DMS153 treated with DMSO at 0.1 percent for 48 hours (cell line): ENCODE measurements around the gene TRIM66.

Source experiments
- DNase-seq: peaks from one replicate; lab custom pipeline; 2025; ENCODE audit not compliant: unreplicated experiment; lab: John Stamatoyannopoulos, UW

Gene TRIM66, protein sequence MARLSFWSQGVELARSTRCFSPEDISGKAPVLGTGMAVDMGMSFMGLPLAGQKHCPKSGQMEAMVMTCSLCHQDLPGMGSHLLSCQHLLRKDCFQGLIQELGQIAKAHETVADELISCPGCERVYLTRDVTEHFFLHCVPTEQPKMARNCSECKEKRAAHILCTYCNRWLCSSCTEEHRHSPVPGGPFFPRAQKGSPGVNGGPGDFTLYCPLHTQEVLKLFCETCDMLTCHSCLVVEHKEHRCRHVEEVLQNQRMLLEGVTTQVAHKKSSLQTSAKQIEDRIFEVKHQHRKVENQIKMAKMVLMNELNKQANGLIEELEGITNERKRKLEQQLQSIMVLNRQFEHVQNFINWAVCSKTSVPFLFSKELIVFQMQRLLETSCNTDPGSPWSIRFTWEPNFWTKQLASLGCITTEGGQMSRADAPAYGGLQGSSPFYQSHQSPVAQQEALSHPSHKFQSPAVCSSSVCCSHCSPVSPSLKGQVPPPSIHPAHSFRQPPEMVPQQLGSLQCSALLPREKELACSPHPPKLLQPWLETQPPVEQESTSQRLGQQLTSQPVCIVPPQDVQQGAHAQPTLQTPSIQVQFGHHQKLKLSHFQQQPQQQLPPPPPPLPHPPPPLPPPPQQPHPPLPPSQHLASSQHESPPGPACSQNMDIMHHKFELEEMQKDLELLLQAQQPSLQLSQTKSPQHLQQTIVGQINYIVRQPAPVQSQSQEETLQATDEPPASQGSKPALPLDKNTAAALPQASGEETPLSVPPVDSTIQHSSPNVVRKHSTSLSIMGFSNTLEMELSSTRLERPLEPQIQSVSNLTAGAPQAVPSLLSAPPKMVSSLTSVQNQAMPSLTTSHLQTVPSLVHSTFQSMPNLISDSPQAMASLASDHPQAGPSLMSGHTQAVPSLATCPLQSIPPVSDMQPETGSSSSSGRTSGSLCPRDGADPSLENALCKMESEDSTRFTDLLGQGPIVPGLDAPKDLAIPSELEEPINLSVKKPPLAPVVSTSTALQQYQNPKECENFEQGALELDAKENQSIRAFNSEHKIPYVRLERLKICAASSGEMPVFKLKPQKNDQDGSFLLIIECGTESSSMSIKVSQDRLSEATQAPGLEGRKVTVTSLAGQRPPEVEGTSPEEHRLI (N-terminal part only)

DNA sequence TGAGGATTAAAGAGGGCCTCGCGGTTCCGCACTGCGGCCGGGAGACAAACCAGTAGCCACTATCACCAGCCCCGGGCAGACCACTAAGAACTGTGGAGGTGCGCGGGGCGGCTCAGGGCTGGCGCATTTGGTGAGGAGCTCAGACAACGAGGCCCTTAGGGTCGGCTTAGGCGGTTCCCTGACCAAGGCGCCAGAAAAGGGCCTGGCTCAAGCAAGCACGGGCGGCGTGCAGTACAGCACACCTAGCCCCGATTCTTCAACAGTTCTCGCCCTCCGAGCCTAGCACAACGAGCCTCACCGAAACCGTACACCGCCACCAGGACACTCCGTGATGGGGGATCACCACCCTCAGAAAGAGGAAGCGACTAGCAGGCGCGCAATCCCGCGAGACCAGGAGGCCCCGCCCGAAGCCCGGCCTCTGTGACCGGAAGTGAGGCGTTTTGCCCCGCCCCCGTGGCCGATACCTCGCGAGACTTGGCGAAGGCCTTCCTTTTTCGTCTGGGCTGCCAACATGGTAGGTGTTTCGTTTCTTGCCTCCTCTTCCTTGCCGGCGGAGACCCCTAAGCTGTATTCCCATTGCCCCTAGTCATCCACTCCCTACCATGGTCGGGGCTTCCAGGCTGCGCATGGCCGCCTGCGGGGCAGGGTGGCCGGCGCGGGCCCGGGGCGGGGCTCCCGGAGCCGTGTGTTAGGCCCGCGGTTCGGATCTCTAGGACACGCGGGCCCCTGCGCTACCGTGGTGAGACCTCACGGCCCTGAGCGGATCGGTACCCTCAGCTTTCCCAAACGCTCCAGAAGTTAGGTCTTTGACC, at the start of gene TRIM66, which contains the start of gene RPL27A:
Gene TRIM66 (minus strand): TSS at position 363 of the 812 bp plus-strand sequence. CDS start 10,391 bp downstream, outside the sequence.
Gene RPL27A (plus strand): TSS at position 490 of the 812 bp plus-strand sequence. CDS start 22 bp downstream, at position 512.
- DNase-seq = peak; percentile 88

DNA sequence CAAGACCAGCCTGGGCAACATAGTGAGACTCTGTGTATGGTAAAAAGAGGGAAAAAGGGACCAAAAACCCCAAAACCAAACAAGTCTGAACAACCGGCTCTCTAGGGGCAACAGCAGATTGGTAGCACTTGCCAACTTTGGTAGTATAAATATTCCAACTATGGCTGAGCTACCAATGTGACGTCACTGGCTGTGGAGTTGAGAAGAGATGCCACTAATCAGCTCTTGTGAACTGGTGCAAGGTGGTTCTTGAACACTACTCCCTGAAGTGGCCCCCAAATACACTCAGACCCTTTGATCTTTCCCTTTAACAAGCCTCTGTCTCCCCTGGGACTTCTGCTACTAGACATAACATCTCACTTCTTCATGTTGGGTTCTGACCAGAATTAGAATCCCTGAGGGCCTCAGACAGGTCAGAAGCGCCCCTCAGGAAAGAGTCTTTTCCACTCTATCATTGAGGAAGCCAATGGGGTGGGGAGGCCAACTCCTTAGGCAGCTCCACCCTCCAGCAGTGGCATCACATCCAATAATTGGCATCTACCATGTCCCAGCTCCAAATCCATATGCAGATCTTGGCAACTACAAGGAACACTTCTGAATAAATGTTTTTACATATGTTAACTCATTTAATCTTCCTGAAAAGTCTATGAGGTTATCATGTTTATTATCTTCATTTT, 49.3 kb upstream of the TRIM66 start:
- DNase-seq = no peak

DNA sequence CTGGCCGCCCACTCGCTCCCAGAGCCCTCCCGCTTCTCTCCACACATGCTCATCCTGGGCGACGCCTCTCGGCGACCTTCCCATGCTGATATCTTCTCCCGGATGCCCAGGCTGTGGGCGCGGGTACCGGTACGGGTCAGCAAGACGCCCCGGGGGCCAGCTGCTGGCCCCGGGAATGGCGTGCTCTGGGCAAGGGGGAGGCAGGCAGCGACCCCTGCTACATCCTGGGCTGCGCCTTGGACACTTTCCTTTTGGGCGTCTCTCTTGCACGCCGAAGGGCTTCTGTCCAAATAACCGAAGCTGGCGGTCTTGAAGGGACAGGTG, 48.2 kb upstream of the TRIM66 start:
- no peak for DNase-seq

DNA sequence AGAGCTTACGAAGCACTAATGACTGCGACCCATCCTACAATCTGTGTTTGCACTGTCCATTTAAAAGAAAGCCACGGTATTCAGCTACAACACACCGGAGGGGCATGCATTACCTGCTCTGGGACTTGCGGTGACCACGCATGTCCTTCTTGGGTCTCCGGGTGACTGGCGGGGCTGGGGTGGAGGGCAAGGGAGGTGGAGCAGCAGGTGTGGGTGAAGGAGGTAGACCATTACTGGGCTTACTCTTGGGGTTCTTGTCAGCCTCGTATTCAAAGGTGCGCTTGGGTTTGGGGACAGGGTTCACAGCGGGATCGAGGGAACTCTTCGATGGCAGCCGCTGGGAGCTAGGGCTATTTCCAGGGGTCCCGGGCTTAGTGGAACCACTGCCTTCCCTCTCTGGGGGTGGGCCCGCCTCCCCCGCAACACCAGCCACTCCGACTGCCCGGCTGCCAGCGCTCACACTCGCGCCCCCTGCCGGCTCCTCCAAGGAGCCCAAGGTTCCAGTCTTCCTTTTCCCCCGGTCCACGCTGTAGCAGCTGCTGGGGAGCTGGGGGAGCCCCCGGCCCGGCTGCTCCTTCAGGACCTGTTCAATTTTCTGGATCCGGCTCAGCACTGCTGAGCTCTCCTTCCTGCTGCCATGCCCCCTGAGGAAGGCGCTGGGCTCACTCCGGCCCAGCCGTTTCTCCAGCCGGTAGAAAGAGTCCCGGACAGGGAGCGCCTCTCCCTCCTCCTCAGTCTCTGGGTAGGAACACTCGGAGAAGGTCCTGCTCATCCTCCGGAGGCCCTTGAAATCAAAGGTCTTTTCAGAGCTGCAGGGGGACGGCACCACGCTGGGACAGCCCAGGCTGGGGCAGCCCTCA, 47.6 kb upstream of the TRIM66 start:
- no peak for DNase-seq

DNA sequence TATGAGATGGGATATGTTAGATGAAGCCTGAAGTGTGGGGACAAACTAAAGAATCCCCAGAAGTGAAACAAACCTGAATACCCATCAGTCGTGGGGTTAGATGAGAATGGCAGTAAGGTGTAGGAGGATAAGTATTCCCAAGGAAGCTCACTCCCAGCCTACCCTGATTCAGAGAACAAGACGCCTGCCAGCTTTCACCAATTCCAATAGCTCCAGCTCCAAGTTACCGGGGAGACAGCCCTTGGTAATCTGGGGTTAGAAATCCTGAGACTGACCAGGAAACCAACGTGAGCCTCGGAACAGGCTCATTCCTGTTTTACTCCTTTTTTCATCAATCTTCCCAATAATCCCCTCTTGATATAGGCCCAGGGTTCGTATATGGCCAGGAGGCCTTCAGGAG, 46.6 kb upstream of the TRIM66 start:
- DNase-seq = no peak

DNA sequence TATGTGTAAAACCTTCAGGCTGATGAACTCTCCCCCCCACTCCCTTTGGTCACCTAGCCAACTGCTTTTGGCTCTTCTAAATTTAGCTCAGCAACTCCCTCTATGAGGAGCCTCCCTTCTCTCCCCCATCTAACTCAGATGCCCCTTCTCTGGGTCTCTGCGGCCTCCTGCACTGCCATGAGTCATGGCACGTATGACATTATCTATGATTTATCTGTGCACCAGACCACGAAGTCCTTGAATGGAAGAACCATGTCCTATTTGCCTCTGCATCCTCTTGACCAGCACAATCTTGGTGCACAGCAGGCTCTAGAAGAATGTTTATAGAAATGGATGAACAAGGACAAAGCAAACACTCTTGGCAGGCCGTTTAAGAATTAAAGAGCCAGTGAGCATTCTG, 46.1 kb upstream of the TRIM66 start:
- no peak for DNase-seq

DNA sequence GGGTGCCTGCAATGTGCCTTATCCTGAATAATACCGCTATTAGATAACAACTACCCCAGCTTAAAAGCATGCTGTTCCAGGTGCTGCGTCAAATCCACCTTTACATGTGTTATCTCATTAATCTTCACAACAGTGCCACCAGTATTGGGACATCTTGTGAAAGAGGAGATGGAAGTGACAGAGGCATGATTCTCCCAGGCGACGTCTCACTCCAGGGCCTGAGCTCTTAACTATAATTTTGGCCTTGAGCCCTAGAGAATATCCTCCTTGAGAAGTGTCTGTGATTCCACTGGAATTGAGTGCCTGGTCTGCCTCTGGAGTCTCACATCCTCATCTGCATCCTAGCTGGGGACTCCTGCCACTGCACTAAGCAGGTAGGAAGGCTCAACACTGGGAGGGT, 43.9 kb upstream of the TRIM66 start:
- DNase-seq = no peak

DNA sequence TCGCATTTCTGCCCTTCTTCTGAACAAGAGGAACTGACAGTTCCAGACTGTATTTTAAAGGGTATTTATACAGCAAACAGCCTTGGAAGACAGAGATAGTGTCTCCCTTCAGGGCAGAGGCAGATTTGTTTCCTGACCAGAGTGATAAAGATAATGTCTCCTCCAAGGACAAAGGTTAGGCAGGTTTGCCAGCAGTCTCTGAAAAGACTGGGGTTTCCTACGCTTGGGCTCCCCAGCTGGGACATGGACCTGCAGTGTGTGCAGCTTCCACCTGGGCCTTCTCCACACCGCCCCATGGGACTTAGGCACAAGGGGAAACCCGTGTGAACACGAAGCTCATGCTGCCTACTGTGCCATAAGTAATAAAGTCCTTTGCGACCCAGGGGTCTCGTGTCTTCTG, 42.2 kb upstream of the TRIM66 start:
- no peak for DNase-seq

DNA sequence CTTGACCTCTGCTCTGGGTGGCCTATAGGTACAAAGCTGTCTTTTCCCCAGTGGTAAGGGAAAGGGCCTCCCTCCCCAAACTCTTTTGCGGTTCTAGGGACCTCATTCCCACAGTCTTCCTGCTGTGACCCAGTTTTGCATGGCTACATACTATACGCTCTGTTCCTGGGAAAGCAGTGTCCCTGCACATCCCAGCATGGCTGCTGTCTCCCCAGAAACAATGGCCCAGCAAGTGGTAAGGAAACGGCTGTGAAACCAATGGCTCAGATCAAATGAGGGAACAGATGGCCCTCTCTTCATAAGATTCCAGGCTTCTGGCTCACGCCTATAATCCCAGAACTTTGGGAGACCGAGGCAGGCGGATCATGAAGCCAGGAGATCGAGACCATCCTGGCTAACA, 41.2 kb upstream of the TRIM66 start:
- no peak for DNase-seq

DNA sequence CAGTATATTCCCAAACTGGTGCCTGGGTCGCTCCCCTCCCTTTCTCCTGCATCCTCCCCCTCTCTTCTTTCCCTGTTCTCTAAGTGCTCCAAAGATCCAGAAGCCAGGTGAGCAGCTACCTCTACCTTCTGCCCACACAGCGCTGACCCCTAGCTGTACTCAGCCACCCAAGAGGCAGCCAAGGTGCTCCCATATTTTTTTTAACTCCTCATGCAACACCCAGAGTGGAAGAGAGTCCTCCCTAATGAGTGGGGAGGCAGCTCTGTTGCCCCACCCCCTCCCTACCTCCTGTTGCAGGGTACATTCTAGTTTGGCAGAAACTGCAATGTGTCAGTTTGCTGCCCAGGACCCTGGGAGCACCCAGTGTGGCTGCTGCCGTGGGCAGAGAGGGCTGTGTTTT, 40.3 kb upstream of the TRIM66 start:
- DNase-seq = no peak

DNA sequence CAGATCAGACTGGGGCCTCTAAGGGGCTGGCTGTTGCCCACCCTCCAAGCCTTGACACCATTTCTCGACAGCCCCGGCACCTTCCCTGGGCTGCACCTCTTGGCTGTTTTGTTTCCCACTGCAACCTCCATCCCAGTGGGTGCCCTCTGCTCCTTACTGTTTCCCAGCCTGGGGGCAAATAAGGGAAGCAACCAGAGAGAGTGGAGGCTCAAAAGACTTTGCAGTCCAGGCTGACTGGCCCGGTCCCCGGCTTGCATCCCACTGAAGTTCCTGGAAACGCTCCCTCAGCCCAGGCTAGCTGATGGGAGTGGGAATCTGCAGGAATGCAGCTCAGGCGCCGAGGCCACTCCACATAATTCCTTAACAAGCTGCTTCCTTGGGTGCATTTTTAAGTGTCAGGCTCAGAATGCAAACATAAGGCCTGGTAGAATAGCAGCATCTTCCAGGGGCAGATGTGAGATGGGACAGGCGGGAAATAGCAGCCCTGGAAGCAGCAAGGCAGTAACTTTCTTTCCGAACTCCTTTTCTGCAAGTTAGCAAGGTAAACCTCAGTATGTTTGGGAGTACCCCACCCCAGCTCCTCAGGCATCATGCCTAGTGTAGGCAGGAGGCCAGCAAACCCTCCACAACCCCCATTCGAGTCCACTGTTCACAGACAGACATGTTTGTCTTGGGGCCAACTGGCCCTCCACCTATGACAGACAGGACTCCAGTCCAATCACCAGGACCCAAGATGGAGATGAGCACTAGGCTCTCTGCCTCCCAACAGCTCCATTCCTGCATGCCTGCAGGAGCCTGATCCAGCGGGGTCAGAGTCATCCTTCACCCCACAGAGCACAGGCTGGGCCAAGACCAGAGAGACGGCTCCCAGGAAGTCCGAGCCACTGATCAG, 39.4 kb upstream of the TRIM66 start:
- no peak for DNase-seq

DNA sequence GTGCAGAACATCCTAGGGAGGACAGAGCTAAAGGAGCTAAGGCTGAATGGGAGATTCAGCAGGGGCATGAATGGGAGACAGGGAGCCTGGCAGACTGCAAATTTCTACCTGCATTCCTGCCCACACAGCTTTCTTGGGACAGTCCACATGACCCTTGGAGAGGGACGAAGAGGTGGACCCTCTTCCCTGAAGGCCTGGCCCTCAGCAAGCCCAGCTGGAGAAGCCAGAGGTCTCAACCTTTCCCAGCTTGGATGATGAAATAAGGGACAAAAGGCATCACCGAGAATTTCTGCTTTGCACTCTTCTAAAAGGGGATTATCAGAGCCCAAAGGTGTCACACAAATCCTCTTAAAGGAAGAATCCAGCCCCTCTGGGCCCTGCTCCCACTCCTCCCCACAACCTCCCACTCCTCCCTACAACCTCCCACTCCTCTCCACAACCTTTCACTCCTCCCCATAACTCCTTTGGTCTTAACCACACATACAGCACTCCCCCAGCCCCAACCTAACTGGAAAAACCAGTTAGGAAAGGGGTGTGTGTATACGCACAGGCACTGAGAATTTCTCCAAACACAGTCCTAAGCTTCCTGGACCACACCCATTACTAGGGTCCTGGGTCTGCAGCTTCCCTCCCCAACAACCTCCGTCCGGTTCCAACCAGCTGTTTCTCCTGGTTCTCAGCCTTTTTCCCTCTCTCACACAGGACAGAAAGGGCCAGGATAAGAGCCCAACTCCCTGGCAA, 38.6 kb upstream of the TRIM66 start:
- no peak for DNase-seq

DNA sequence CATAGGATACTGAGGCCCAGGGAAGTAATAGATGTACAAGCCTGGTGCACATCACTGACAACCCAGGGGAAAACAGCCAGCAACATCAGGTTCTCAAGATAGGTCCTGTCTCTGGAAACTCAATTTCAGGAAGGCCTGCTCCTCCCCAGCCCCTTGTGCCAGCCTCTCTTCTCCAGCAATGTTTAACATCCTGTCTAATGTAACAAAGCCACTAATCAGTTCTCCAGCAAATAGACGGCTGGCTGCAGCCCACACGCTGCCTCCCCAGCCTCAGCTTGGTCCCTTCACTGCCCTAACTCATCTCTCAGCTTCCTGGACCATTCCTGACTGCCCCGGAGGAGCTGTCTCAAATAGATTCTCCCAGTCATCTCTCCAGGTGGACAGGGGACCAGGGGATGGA, 37.9 kb upstream of the TRIM66 start:
- no peak for DNase-seq

DNA sequence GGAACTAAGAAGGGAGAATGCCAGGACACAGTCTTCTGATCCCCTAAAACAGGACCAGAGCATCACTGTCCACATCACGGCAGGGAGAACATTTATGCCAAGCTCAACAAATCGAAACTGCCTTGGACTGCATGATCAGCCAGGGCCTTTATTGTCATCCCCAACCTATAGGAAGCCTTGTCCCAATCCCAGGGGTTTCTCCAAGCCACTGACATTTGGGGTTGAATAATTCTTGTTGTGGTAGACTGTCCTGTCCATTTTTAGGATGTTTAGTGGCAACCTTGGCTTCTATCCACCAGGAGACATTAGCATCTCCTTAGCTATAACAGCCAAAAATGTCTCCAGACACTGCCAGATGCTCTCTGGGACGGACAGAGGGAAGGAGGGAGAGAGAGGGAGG, 37.3 kb upstream of the TRIM66 start:
- no peak for DNase-seq

DNA sequence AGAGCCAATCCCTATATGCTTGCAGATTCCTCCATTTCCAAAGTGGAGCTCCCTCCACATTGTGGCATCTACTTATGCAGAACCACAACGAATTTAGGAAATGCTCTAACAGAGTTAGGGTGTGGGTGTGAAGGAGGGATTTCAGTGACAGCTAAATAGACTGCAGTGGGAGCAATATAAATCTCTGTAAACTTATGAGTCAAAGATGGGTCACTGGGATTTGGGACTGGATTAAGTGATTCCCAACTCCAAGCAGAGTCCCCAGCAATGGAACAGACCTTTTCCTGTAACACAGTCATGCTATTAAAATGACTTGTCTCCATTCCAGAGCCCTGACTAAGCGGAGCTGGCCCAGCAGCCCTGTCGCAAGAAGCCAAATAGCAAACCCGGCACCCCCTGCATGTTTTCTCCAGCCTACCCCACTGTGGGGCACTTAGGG, 36.8 kb upstream of the TRIM66 start:
- no peak for DNase-seq

DNA sequence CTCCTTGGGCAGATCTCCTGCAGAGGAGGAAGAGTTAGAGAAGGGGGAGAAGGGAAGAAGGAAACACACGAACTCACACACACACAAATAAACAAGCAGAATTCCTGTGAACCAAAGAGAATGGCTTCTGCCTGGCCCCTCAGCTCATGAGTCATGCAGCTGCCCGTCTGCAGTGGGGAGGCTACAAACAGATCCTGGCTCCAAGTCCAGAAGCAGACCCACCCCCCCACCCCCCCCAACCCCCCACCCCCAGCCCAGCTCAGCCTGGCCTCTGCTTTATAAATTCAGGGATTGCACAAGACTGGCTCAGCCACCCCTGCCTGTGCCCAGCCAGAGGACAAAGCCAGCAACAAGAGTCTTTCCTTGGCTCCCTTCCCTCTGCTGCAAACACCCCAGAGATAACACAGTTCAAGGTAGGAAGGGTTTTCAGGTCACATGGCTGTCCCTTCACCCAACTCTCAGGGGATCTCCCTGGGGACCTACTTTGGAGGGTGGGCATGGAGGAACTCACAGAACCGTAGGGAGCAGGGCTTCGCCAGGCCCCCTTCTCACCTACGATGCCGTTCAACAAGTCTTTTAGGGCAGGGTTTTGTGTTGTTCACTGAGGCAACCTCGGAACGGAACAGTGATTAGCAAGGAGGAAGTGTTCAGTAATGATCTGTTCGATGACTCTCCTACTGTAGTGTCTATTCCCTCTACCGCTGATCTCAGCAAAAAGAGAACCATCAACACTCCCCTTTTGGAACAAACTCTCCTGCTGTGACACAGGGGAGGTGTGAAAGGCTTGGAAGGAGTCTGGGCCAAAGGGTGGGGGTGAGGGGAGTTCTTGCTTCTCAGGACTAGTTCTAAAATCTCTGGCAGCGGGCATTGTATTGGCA, 35.6 kb upstream of the TRIM66 start:
- DNase-seq = no peak

DNA sequence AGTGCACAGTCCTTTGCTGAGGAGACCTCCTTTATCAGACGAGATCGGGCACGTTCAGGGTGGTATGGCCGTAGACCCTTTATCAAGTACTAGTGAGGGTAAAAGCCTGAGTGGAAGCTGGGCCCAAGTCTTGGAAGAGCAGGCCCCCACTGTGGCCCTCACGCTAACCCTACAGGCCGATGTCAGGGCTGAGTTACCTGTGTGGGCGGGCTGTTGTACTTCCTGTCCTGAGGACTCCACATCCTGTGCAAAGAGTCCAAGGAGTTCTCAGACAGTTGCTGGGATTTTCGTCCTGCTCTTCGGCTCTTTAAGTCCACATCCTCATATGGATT, 35.0 kb upstream of the TRIM66 start:
- no peak for DNase-seq
